Lower lobe of right lung (tissue), 2 donors: ENCODE results near the gene KRTAP10-6. TPM values are rescaled to one million over a fixed set of nuclear protein-coding genes. Genes with fewer than 3 reads are reported as not detected.

ENCODE experiments used
- ATAC-seq, 2 donors: fragments of 200-7000 bp; cut with Tn5 transposase; one replicate each; pipeline ENCODE4 v1.9.1; 2020 to 2022; ENCODE audit warnings: mild to moderate bottlenecking in 2 of 2, moderate library complexity in 2 of 2
- DNase-seq: peaks from one replicate; pipeline ENCODE4 v3.0.0-alpha.2; 2020
- H3K27ac ChIP-seq: fragments of 200-600 bp; one replicate; pipeline ENCODE4 v1.8.0; 2022
- H3K27me3 ChIP-seq: fragments of 200-600 bp; one replicate; pipeline ENCODE4 v1.8.0; 2022; ENCODE audit warnings: low read depth
- H3K36me3 ChIP-seq: fragments of 200-600 bp; one replicate; pipeline ENCODE4 v1.8.0; 2022; ENCODE audit warnings: mild to moderate bottlenecking
- H3K4me1 ChIP-seq: fragments of 200-600 bp; one replicate; pipeline ENCODE4 v1.8.0; 2022
- H3K4me3 ChIP-seq: fragments of 200-600 bp; one replicate; pipeline ENCODE4 v1.8.0; 2022; ENCODE audit warnings: mild to moderate bottlenecking
- H3K9me3 ChIP-seq: fragments of 200-600 bp; one replicate; pipeline ENCODE4 v1.8.0; 2022
- intact Hi-C: fragments of 100-400 bp; cut with DNase I; formaldehyde crosslinking; loops from one replicate; pipeline ENCODE4 v1.11.0; 2022
- total RNA-seq: library from RNA; stranded (reverse); fragmentation: NEBNext Ultra II Directional; extraction: Animal tissue kit (Norgen Biotek cat#: 25700); gene quantifications from one replicate; pipeline ENCODE4 v1.2.1, GENCODE V29; 2021
- TF ChIP-seq, protein P1 (sequence below): fragments of 200-600 bp; IDR thresholded peaks from one replicate; pipeline ENCODE4 v1.8.0; 2022; ENCODE audit warnings: antibody characterized with exemption, mild to moderate bottlenecking
- donor health status: DM: no; HTN: yes; CAD: no; lungs with severe emphysema.

The KRTAP10-6 gene
- total RNA-seq, 1 donor from 2014 or later, result not detected

DNA sequence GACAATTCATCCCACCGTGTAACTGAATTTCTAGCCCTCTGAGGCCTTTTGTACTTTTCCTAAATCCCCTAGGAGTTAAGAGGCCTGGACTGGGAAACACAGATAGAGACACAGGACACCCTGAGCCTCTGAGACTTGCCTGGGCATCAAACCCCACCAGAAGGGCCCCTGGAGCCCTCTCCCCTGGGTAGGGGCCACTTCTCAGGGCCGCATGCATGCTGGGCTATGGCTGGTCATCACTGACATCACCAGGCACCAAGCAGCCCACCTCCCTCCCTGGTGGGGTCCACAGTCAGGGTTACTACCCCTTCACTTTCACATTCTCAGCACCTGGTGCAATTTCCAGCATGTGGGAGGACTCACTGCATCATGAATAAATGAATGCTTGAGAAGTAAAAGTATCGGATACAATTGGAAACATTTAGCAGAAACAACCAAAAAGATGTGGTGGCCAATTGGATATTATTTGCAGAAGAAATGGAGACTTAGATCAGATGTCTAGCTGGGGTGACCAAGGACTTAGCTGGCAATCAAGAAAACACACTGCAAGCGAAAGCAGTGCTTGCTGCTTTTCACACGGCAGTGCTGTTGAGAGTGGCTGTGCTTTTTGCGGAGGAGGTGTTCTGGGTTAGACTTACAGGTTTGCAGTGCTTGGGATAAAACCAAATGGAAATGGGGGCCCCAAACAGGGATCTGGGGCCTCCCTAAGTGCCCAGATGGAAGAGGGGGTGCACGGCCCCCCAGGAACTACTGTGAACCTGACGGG, 7.1 kb upstream of the KRTAP10-6 start:
- ATAC-seq, result no peak

DNA sequence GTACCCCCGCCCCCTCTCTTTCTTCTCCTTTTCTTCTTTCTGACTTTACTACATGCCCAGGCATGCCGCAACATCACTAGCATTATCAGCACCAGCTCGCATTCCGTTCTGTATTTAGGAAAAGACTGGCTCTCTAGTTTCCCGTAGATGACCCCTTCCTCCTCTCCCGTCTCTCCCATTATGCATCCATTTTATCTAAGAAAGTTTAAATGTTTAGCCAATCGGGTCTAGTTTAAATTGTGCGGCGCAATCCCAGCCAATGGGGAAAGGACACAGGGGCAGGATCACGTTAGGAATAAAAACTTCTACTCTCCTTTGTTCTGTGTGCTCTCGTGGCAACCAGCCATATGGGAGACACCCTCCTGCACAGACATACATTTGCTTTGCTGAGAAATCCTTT, 5.8 kb upstream of the KRTAP10-6 start:
- TF ChIP-seq, protein P1, sequence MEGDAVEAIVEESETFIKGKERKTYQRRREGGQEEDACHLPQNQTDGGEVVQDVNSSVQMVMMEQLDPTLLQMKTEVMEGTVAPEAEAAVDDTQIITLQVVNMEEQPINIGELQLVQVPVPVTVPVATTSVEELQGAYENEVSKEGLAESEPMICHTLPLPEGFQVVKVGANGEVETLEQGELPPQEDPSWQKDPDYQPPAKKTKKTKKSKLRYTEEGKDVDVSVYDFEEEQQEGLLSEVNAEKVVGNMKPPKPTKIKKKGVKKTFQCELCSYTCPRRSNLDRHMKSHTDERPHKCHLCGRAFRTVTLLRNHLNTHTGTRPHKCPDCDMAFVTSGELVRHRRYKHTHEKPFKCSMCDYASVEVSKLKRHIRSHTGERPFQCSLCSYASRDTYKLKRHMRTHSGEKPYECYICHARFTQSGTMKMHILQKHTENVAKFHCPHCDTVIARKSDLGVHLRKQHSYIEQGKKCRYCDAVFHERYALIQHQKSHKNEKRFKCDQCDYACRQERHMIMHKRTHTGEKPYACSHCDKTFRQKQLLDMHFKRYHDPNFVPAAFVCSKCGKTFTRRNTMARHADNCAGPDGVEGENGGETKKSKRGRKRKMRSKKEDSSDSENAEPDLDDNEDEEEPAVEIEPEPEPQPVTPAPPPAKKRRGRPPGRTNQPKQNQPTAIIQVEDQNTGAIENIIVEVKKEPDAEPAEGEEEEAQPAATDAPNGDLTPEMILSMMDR, result no peak
- no peak for DNase-seq
- no peaks in the 10 kb centered on the region for H3K36me3 ChIP-seq
- no peak overlapping the region for H3K27ac ChIP-seq
- peaks cover 23% of the 10 kb centered on the region for H3K27me3 ChIP-seq
- H3K4me1 ChIP-seq, result no peaks in the 10 kb centered on the region
- no peak overlapping the region for H3K4me3 ChIP-seq
- no peaks in the 10 kb centered on the region for H3K9me3 ChIP-seq
- no peak for ATAC-seq
- intact Hi-C loops, result no loop called here

More for the DNA sequence above, 7.1 kb upstream of the KRTAP10-6 start:
- Histone ChIP-seq H3K4me3 (no peak overlapping the region), H3K27ac (no peak overlapping the region), H3K27me3 (peaks cover 32% of the 10 kb centered on the region), H3K9me3 (no peaks in the 10 kb centered on the region), H3K4me1 (no peaks in the 10 kb centered on the region), H3K36me3 (no peaks in the 10 kb centered on the region)
- TF ChIP-seq, protein P1, result no peak
- no peak for DNase-seq
- intact Hi-C loops, result no loop called here

DNA sequence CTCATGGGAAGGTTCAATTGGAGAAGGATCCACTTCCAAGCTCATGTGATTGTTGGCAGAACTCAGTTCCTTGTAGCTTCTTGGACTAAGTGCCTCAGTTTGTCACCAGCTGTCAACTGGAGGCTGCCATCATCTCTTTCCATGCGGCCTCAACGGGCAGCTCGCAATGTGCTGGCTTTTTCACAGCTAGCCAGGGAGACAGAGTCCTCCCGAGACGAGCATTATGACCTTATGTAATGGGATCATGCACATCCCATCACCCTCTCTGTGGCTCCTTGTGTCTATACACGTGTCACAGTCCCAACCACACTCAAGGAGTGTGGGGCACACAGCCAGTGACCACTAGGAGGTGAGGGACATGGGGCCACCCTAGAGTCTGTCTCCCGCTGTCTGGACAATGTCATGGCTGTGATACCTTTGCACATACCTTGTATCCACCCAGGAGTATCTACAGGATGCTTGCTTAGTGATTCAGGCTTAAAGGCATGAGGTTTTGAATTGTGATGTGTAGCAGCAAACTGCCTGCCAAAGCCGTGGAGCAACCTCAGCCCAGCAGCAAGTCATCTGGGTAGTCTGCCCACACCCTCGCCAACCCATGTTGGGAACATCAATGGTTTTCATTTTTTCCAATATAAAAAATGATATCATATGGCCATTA, 3.9 kb upstream of the KRTAP10-6 start:
- TF ChIP-seq, protein P1, result no peak
- peaks cover 13% of the 10 kb centered on the region for H3K27me3 ChIP-seq
- H3K27ac ChIP-seq, result no peak overlapping the region
- H3K9me3 ChIP-seq, result no peaks in the 10 kb centered on the region
- H3K4me1 ChIP-seq, result no peaks in the 10 kb centered on the region
- no peak for DNase-seq
- intact Hi-C loops, result no loop called here
- no peak overlapping the region for H3K4me3 ChIP-seq
- no peaks in the 10 kb centered on the region for H3K36me3 ChIP-seq
- ATAC-seq, result no peak

DNA sequence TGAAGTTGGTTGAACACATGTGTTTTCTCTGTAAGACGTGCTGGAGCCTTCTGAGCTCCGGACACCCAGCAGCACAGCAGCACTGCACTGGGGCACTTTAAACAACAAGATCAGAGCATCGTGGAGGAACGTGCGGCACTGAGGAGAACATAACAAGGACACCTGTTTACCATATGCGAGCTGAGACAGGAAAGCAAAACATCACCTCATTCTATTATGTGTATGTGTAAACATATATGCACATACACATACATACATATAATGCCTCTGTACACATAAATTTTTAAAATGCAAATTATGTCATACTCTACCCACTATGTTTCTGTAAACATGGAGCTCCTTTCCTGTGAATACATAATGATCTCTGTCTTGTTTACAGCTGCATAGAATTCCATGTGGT, 3.2 kb upstream of the KRTAP10-6 start:
- Histone ChIP-seq H3K36me3 (no peaks in the 10 kb centered on the region), H3K9me3 (no peaks in the 10 kb centered on the region), H3K27me3 (peaks cover 13% of the 10 kb centered on the region), H3K4me3 (no peak overlapping the region), H3K27ac (no peak overlapping the region), H3K4me1 (no peaks in the 10 kb centered on the region)
- intact Hi-C loops, result no loop called here
- TF ChIP-seq, protein P1, result no peak
- ATAC-seq, result no peak
- no peak for DNase-seq

DNA sequence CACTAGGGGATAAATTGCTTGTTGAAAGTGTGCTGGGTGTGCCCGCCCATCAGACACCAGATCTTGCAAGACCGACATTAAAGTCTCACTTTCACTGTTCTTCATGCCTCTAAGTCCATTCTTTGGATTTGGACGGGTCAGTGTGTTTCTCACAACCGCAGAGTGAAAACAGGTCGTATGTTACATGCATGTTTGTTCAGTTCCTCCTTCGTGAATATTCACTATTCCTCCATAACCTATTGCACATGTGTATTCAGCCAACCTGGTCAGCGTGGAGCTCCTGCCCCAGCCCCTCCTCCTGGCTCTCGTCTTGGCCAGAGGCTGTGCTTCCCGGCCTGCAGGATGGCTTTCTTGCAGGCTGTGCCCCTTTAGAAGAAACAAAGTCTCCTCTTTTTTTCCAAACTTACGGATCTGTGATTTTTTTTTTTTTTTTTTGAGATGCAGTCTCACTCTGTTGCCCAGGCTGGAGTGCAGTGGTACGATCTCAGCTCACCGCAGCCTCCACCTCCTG, 2.2 kb upstream of the KRTAP10-6 start:
- ATAC-seq, result no peak
- Histone ChIP-seq H3K27me3 (peaks cover 17% of the 10 kb centered on the region), H3K9me3 (no peaks in the 10 kb centered on the region), H3K4me1 (no peaks in the 10 kb centered on the region), H3K27ac (no peak overlapping the region), H3K36me3 (no peaks in the 10 kb centered on the region), H3K4me3 (no peak overlapping the region)
- DNase-seq, result no peak
- TF ChIP-seq, protein P1, result no peak
- intact Hi-C loops, result no loop called here
